Thoracic aorta (tissue), 2 donors: ENCODE data around the gene PCYT1B. TPM values are rescaled to one million over a fixed set of nuclear protein-coding genes. Genes with fewer than 3 reads are reported as not detected.

Experiments used
- ATAC-seq: fragments of 150-250 bp; one replicate; pipeline ENCODE4 v1.8.0; 2017; ENCODE audit warnings: low read depth; ENCODE audit not compliant: insufficient number of reproducible peaks, low FRiP score
- DNase-seq: peaks from one replicate; pipeline ENCODE4 v3.0.0-alpha.2; 2020; ENCODE audit warnings: low spot score
- H3K27ac ChIP-seq, 2 donors: fragments of 200-600 bp; sonication (generic); 1 replicate in 1 of 2; 2 replicates in 1 of 2; pipeline ENCODE4 v1.5.1; 2016; ENCODE audit warnings: mild to moderate bottlenecking in 2 of 2, moderate library complexity in 2 of 2
- H3K27me3 ChIP-seq: fragments of 200-600 bp; sonication (generic); replicated peaks from 2 replicates; pipeline ENCODE4 v1.6.0; 2016; ENCODE audit warnings: mild to moderate bottlenecking; ENCODE audit not compliant: insufficient read depth
- H3K36me3 ChIP-seq: fragments of 200-600 bp; sonication (generic); one replicate; pipeline ENCODE4 v1.5.1; 2016
- H3K4me1 ChIP-seq, 2 donors: fragments of 200-600 bp; sonication (generic); 1 replicate in 1 of 2; 2 replicates in 1 of 2; pipeline versions ENCODE4 v1.5.1 to v1.6.0; 2016; ENCODE audit warnings: low read depth in 2 of 2, mild to moderate bottlenecking in 1 of 2; ENCODE audit not compliant: control insufficient read depth in 1 of 2
- H3K4me3 ChIP-seq: fragments of 200-600 bp; sonication (generic); 2 replicates; pipeline ENCODE4 v1.5.1; 2016; ENCODE audit warnings: mild to moderate bottlenecking
- H3K9me3 ChIP-seq: fragments of 200-600 bp; sonication (generic); 2 replicates; pipeline ENCODE4 v1.5.1; 2016
- CTCF ChIP-seq: fragments of 200-600 bp; sonication (generic); IDR thresholded peaks from one replicate; pipeline ENCODE4 v1.5.1; 2019; ENCODE audit warnings: antibody characterized with exemption
- total RNA-seq, 2 donors: library from RNA; depleted of rRNA; stranded (reverse); fragments of >200 nt; gene quantifications; one replicate each; pipeline versions ENCODE4 v1.1.0 to v1.2.3, GENCODE V29; 2016

PCYT1B gene
- total RNA-seq, 2 donors from 2014 or later, result under 0.01 to 0.63 TPM

GRCh38 chrX:24668111-24668510, 21.0 kb upstream of the PCYT1B start:
- no peaks in the 10 kb centered on the region for H3K9me3 ChIP-seq
- no peaks in the 10 kb centered on the region for H3K27me3 ChIP-seq

GRCh38 chrX:24662352-24662751, 15.2 kb upstream of the PCYT1B start:
- TF ChIP-seq CTCF, result no peak
- Histone ChIP-seq H3K4me1 (no peaks in the 10 kb centered on the region), H3K36me3 (no peaks in the 10 kb centered on the region), H3K27ac (no peak overlapping the region), H3K4me3 (no peak overlapping the region), H3K9me3 (no peaks in the 10 kb centered on the region), H3K27me3 (no peaks in the 10 kb centered on the region)
- DNase-seq (no peak), ATAC-seq (no peak)

More at GRCh38 chrX:24668111-24668510, 21.0 kb upstream of the PCYT1B start:
- H3K4me1 ChIP-seq, result no peaks in the 10 kb centered on the region
- H3K36me3 ChIP-seq, result no peaks in the 10 kb centered on the region
- TF ChIP-seq CTCF, result no peak
- ATAC-seq, result no peak
- no peak overlapping the region for H3K27ac ChIP-seq
- no peak overlapping the region for H3K4me3 ChIP-seq
- DNase-seq, result no peak

GRCh38 chrX:24661292-24661691, 14.1 kb upstream of the PCYT1B start:
- TF ChIP-seq CTCF, result no peak
- ATAC-seq (no peak), DNase-seq (no peak)
- Histone ChIP-seq H3K27me3 (no peaks in the 10 kb centered on the region), H3K9me3 (no peaks in the 10 kb centered on the region), H3K4me1 (no peaks in the 10 kb centered on the region), H3K36me3 (no peaks in the 10 kb centered on the region), H3K27ac (no peak overlapping the region), H3K4me3 (no peak overlapping the region)

GRCh38 chrX:24659646-24660045, 12.5 kb upstream of the PCYT1B start:
- TF ChIP-seq CTCF, result no peak
- Histone ChIP-seq H3K9me3 (no peaks in the 10 kb centered on the region), H3K27me3 (no peaks in the 10 kb centered on the region), H3K4me3 (no peak overlapping the region), H3K27ac (no peak overlapping the region), H3K4me1 (no peaks in the 10 kb centered on the region), H3K36me3 (no peaks in the 10 kb centered on the region)
- DNase-seq, result no peak
- no peak for ATAC-seq

GRCh38 chrX:24659106-24659505, 12.0 kb upstream of the PCYT1B start:
- no peaks in the 10 kb centered on the region for H3K4me1 ChIP-seq
- H3K27ac ChIP-seq, result no peak overlapping the region
- H3K4me3 ChIP-seq, result no peak overlapping the region
- no peaks in the 10 kb centered on the region for H3K36me3 ChIP-seq
- TF ChIP-seq CTCF, result no peak
- DNase-seq (no peak), ATAC-seq (no peak)
- no peaks in the 10 kb centered on the region for H3K9me3 ChIP-seq
- no peaks in the 10 kb centered on the region for H3K27me3 ChIP-seq
